GM21717 (cell line): ENCODE measurements around the gene DNAJA2.

ENCODE experiments used
- ATAC-seq: cut with Tn5 transposase; IDR thresholded peaks from one replicate; pipeline ENCODE4 v1.9.1; 2021; ENCODE audit warnings: mild to moderate bottlenecking, moderate library complexity; ENCODE audit not compliant: unreplicated experiment

DNAJA2 gene

DNA sequence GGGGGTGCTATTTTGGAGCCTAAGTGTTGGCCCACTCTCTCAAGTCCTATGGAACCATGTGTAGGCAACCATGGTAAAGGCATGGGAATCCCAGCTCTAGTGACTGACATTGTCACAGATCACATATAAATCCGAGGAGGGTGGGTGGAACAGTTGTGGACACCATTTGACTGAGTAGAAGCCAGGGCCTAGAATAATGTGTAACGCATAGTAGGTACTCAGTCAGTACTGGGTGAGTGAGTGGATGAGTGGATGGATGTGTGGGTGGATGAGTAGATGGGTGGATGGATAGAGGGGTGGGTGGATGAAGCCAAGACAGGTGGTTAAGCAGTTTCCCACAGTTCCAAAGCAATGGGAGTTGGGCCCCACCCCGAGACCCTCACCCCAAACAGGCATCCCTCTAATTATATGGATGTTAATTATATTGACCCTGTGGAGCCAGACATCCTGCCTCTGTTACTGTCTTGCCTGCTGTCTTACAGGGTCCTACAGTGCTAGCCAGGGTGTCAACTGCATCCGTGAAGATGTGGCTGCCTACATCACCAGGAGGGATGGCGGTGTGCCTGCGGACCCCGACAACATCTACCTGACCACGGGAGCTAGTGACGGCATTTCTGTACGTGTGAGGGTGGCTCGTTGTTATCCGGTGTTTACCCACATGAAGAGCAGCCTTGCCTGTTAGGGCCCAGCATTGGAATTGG lies 67.0 kb downstream of the DNAJA2 start:
- no peak for ATAC-seq
